IMR-90 (cell line): Measurements from ENCODE around the gene SURF2. TPM values are rescaled to one million over a fixed set of nuclear protein-coding genes. Genes with fewer than 3 reads are reported as not detected.

Source experiments
- ATAC-seq: fragments of 200-7000 bp; cut with Tn5 transposase; 2 replicates; pipeline ENCODE4 v1.9.1; 2020; ENCODE audit warnings: low read depth, mild to moderate bottlenecking, moderate library complexity
- BruUV-seq: library from RNA; stranded (reverse); fragments of 400-500 nt; replicated peaks from 2 replicates; lab custom pipeline; 2021; lab: Mats Ljungman, UMichigan
- CTCF ChIA-PET: fragments of 300-600 bp; formaldehyde crosslinking; extraction: SDS; loops from one replicate; lab custom pipeline; 2021; ENCODE audit warnings: antibody characterized with exemption; lab: Yijun Ruan, JAX
- POLR2A ChIA-PET: fragments of 300-600 bp; sonication (Branson Sonifier 250); formaldehyde crosslinking; loops from one replicate; lab custom pipeline; 2022; ENCODE audit warnings: antibody characterized with exemption; ENCODE audit not compliant: unreplicated experiment; lab: Charles Lee
- DNase-seq: peaks from one replicate; pipeline ENCODE4 v3.0.0; 2013
- H2AFZ ChIP-seq: replicated peaks from 2 replicates; pipeline ENCODE3; 2013; ENCODE audit warnings: low read length, mild to moderate bottlenecking; ENCODE audit not compliant: poor library complexity
- H2AK5ac ChIP-seq: 2 replicates; pipeline ENCODE4 v1.6.1; 2013; ENCODE audit warnings: low read depth, low read length, inconsistent platforms
- H2AK9ac ChIP-seq: replicated peaks from 2 replicates; pipeline ENCODE3; 2013; ENCODE audit warnings: mild to moderate bottlenecking, low read depth, low read length, moderate library complexity; ENCODE audit not compliant: poor library complexity
- H2BK120ac ChIP-seq: 2 replicates; pipeline ENCODE4 v1.6.1; 2013; ENCODE audit warnings: low read depth, low read length, inconsistent platforms
- H2BK15ac ChIP-seq: 3 replicates; pipeline ENCODE4 v1.6.1; 2013; ENCODE audit warnings: low read depth, low read length, inconsistent platforms
- H2BK20ac ChIP-seq: 2 replicates; pipeline ENCODE4 v1.6.1; 2013; ENCODE audit warnings: low read depth, mild to moderate bottlenecking, inconsistent platforms, low read length, moderate library complexity
- H2BK5ac ChIP-seq: 2 replicates; pipeline ENCODE4 v1.6.1; 2013; ENCODE audit warnings: mild to moderate bottlenecking, low read depth, low read length, inconsistent platforms; ENCODE audit not compliant: poor library complexity, severe bottlenecking
- H3K14ac ChIP-seq: replicated peaks from 2 replicates; pipeline ENCODE4 v1.6.1; 2013; ENCODE audit warnings: low read depth, low read length, inconsistent platforms
- H3K18ac ChIP-seq: 2 replicates; pipeline ENCODE4 v1.6.1; 2013; ENCODE audit warnings: low read depth, low read length, control low read depth
- H3K23ac ChIP-seq: 2 replicates; pipeline ENCODE4 v1.6.1; 2013; ENCODE audit warnings: low read depth, low read length, inconsistent platforms
- H3K27ac ChIP-seq: 2 replicates; pipeline ENCODE4 v1.5.1; 2013; ENCODE audit warnings: mild to moderate bottlenecking, control low read depth, low read length; ENCODE audit not compliant: insufficient read depth
- H3K27me3 ChIP-seq: 2 replicates; pipeline ENCODE4 v1.6.1; 2013; ENCODE audit warnings: low read length; ENCODE audit not compliant: control insufficient read depth, insufficient read depth
- H3K36me3 ChIP-seq: 2 replicates; pipeline ENCODE4 v1.6.1; 2013; ENCODE audit warnings: low read length, mixed read lengths; ENCODE audit not compliant: control insufficient read depth, insufficient read depth
- H3K4ac ChIP-seq: 2 replicates; pipeline ENCODE4 v1.6.1; 2013; ENCODE audit warnings: low read depth, low read length, inconsistent platforms
- H3K4me1 ChIP-seq: 2 replicates; pipeline ENCODE4 v1.6.1; 2013; ENCODE audit warnings: low read length, mixed read lengths; ENCODE audit not compliant: control insufficient read depth, insufficient read depth
- H3K4me2 ChIP-seq: 2 replicates; pipeline ENCODE4 v1.6.1; 2013; ENCODE audit warnings: low read depth, mild to moderate bottlenecking, control low read depth, low read length, moderate library complexity
- H3K4me3 ChIP-seq: 2 replicates; pipeline ENCODE4 v1.5.1; 2013; ENCODE audit warnings: low read depth, mild to moderate bottlenecking, control low read depth, low read length, moderate library complexity; ENCODE audit not compliant: insufficient read depth
- H3K56ac ChIP-seq: 2 replicates; pipeline ENCODE4 v1.6.1; 2013; ENCODE audit warnings: low read length, inconsistent platforms; ENCODE audit not compliant: insufficient read depth; ENCODE audit errors: extremely low read depth
- H3K79me1 ChIP-seq, 2 experiments: 2 replicates each; pipeline ENCODE4 v1.6.1; 2013; ENCODE audit warnings: low read length in 2 of 2, inconsistent platforms in 1 of 2, low read depth in 1 of 2
- H3K9ac ChIP-seq: 2 replicates; pipeline ENCODE4 v1.6.1; 2013; ENCODE audit warnings: low read depth, low read length, control low read depth
- H3K9me1 ChIP-seq: 2 replicates; pipeline ENCODE4 v1.6.1; 2013; ENCODE audit warnings: low read length, inconsistent platforms; ENCODE audit not compliant: insufficient read depth
- H3K9me3 ChIP-seq: 2 replicates; pipeline ENCODE4 v1.6.1; 2013; ENCODE audit warnings: low read length; ENCODE audit not compliant: control insufficient read depth, insufficient read depth
- H4K20me1 ChIP-seq: 2 replicates; pipeline ENCODE4 v1.6.1; 2013; ENCODE audit warnings: low read length, inconsistent platforms; ENCODE audit not compliant: insufficient read depth
- H4K5ac ChIP-seq: 2 replicates; pipeline ENCODE4 v1.6.1; 2013; ENCODE audit warnings: mild to moderate bottlenecking, low read depth, low read length, control low read depth
- H4K8ac ChIP-seq, 2 experiments: 2 replicates each; pipeline ENCODE4 v1.6.1; 2013; ENCODE audit warnings: low read depth in 2 of 2, low read length in 2 of 2, control low read depth in 1 of 2, inconsistent platforms in 1 of 2
- H4K91ac ChIP-seq: 2 replicates; pipeline ENCODE4 v1.6.1; 2013; ENCODE audit warnings: low read depth, low read length, inconsistent platforms; ENCODE audit not compliant: insufficient read depth
- BHLHE40 ChIP-seq: fragments of 150-350 bp; IDR thresholded peaks from 2 replicates; pipeline ENCODE4 v1.6.1; 2016; ENCODE audit warnings: mild to moderate bottlenecking, low read depth, low read length
- CEBPB ChIP-seq: IDR thresholded peaks from 2 replicates; pipeline ENCODE4 v1.6.1; 2012; ENCODE audit warnings: low read depth, low read length, improper control_type of control experiment
- CHD1 ChIP-seq: IDR thresholded peaks from 2 replicates; pipeline ENCODE4 v1.6.1; 2012; ENCODE audit warnings: low read depth, low read length, improper control_type of control experiment
- MAFK ChIP-seq: IDR thresholded peaks from 2 replicates; pipeline ENCODE4 v1.6.1; 2012; ENCODE audit warnings: low read depth, low read length, improper control_type of control experiment
- NFE2L2 ChIP-seq: fragments of 150-350 bp; IDR thresholded peaks from 2 replicates; pipeline ENCODE4 v1.6.1; 2016; ENCODE audit warnings: low read depth, mild to moderate bottlenecking, low read length
- RAD21 ChIP-seq: IDR thresholded peaks from 2 replicates; pipeline ENCODE4 v1.6.1; 2012; ENCODE audit warnings: low read length, improper control_type of control experiment
- RCOR1 ChIP-seq: IDR thresholded peaks from 2 replicates; pipeline ENCODE4 v1.6.1; 2012; ENCODE audit warnings: mild to moderate bottlenecking, low read length, improper control_type of control experiment; ENCODE audit not compliant: insufficient replicate concordance
- RFX5 ChIP-seq: IDR thresholded peaks from 2 replicates; pipeline ENCODE4 v1.8.0; 2012; ENCODE audit warnings: low read depth, mild to moderate bottlenecking, low read length, moderate library complexity
- WGBS, 2 experiments: methylation state at CpG; one replicate each; pipeline versions ENCODE4 v1.1.5 to v1.1.7; 2013; ENCODE audit warnings: missing lambda C conversion rate in 2 of 2; ENCODE audit not compliant: insufficient read length in 1 of 2; ENCODE audit errors: extremely low coverage in 2 of 2; 5-methylcytosine and 5-hydroxymethylcytosine counted together
- dilution Hi-C: fragments of 300-500 bp; cut with HindIII; formaldehyde crosslinking; loops from one replicate; pipeline ENCODE4 v1.14.3; 2018; ENCODE audit warnings: low sequenced_read_pairs; ENCODE audit not compliant: unreplicated experiment
- in situ Hi-C: fragments of 300-500 bp; cut with MboI; formaldehyde crosslinking; loops from 3 replicates; pipeline ENCODE4 v1.14.3; 2019; ENCODE audit warnings: low sequenced_read_pairs, inconsistent platforms, mixed read lengths
- intact Hi-C: fragments of 100-400 bp; cut with micrococcal nuclease; formaldehyde crosslinking; loops from 2 replicates; pipeline ENCODE4 v1.10.0; 2022
- polyA plus RNA-seq, 3 experiments: library from polyadenylated mRNA; depleted of rRNA; stranded (reverse); fragments of >200 nt; gene quantifications; 2 replicates each; pipeline ENCODE4 v1.2.3, GENCODE V29; 2012; ENCODE audit warnings: low replicate concordance in 1 of 3
- total RNA-seq: library from RNA; depleted of rRNA; stranded (reverse); fragments of >200 nt; gene quantifications from 2 replicates; pipeline ENCODE4 v1.2.3, GENCODE V29; 2012
- TF ChIP-seq, protein P1 (sequence below): fragments of 150-350 bp; IDR thresholded peaks from 2 replicates; pipeline ENCODE4 v1.6.1; 2016; ENCODE audit warnings: low read depth, mild to moderate bottlenecking, low read length, moderate library complexity, borderline replicate concordance
- TF ChIP-seq, protein P2 (sequence below): conservative IDR thresholded peaks from 2 replicates; pipeline ENCODE4 v1.5.1; 2012; ENCODE audit warnings: mild to moderate bottlenecking, low read depth, low read length, improper control_type of control experiment

The SURF2 gene
- total and polyA plus RNA-seq, 2 of the 4 experiments (the other 2 are of a cell fraction) = 9.9 to 16.3 TPM

DNA sequence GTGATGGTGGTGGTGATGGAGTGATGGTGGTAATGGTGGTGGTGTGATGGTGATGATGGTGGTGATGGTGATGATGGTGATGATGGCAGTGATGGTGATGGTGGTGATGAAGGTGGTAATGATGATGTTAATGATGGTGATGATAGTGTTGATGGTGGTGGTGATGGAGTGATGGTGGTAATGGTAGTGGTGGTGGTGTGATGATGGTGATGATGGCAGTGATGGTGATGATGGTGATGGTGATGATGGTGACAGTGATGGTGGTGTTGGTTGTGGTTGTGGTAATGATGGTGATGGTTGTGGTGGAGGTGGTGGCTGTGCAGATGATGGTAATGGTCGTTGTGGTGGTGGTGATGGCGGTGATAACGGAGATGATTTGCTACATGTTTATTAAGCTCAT, 27.1 kb downstream of the SURF2 start:
- dilution Hi-C loops = no loop called here
- no peak for ATAC-seq

More for the DNA sequence above, 27.1 kb downstream of the SURF2 start:
- no peak overlapping the region for H3K9ac ChIP-seq
- H3K4me1 ChIP-seq = no peaks in the 10 kb centered on the region
- no peak overlapping the region for H4K8ac ChIP-seq
- H2AK9ac ChIP-seq = peak overlapping the region; percentile 28
- no peaks in the 10 kb centered on the region for H3K27me3 ChIP-seq
- no peak overlapping the region for H2BK20ac ChIP-seq
- CTCF ChIA-PET = no interaction called here
- 90% methylated on average over 3 of the region's 3 CpGs; no CpG with 5 or more reads in 1 of the 2 experiments for WGBS, 2 experiments
- no peak overlapping the region for H3K4ac ChIP-seq
- no peaks in the 10 kb centered on the region for H3K9me3 ChIP-seq
- no TSS peak for BruUV-seq
- no peaks in the 10 kb centered on the region for H3K79me1 ChIP-seq
- no peak overlapping the region for H3K27ac ChIP-seq
- H2AK5ac ChIP-seq = no peak overlapping the region
- no peak overlapping the region for H3K23ac ChIP-seq
- intact Hi-C loops = no loop called here
- no peak overlapping the region for H3K14ac ChIP-seq
- POLR2A ChIA-PET = no interaction called here
- no peak overlapping the region for H4K5ac ChIP-seq
- H2BK5ac ChIP-seq = peak overlapping the region; percentile 81
- no peaks in the 10 kb centered on the region; the same call in 1 of the 2 replicates for H4K20me1 ChIP-seq
- no peak overlapping the region for H2BK120ac ChIP-seq
- no peak overlapping the region for H3K4me3 ChIP-seq
- no peak overlapping the region for H3K4me2 ChIP-seq
- in situ Hi-C loops = no loop called here
- no peak overlapping the region for H3K56ac ChIP-seq
- no peak for DNase-seq
- peak overlapping the region; percentile 21 for H2AFZ ChIP-seq
- H3K18ac ChIP-seq = no peak overlapping the region
- H3K9me1 ChIP-seq = no peaks in the 10 kb centered on the region
- no peaks in the 10 kb centered on the region for H3K36me3 ChIP-seq
- TF ChIP-seq, protein P1, sequence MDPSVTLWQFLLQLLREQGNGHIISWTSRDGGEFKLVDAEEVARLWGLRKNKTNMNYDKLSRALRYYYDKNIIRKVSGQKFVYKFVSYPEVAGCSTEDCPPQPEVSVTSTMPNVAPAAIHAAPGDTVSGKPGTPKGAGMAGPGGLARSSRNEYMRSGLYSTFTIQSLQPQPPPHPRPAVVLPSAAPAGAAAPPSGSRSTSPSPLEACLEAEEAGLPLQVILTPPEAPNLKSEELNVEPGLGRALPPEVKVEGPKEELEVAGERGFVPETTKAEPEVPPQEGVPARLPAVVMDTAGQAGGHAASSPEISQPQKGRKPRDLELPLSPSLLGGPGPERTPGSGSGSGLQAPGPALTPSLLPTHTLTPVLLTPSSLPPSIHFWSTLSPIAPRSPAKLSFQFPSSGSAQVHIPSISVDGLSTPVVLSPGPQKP = no peak
- no peak for TF ChIP-seq RFX5
- no peak for TF ChIP-seq RAD21
- no peak for TF ChIP-seq RCOR1
- TF ChIP-seq, protein P2, sequence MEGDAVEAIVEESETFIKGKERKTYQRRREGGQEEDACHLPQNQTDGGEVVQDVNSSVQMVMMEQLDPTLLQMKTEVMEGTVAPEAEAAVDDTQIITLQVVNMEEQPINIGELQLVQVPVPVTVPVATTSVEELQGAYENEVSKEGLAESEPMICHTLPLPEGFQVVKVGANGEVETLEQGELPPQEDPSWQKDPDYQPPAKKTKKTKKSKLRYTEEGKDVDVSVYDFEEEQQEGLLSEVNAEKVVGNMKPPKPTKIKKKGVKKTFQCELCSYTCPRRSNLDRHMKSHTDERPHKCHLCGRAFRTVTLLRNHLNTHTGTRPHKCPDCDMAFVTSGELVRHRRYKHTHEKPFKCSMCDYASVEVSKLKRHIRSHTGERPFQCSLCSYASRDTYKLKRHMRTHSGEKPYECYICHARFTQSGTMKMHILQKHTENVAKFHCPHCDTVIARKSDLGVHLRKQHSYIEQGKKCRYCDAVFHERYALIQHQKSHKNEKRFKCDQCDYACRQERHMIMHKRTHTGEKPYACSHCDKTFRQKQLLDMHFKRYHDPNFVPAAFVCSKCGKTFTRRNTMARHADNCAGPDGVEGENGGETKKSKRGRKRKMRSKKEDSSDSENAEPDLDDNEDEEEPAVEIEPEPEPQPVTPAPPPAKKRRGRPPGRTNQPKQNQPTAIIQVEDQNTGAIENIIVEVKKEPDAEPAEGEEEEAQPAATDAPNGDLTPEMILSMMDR = no peak
- no peak for TF ChIP-seq BHLHE40
- TF ChIP-seq NFE2L2 = no peak
- no peak for TF ChIP-seq MAFK
- no peak for TF ChIP-seq CEBPB
- TF ChIP-seq CHD1 = no peak
- no peak overlapping the region for H4K91ac ChIP-seq
- no peak overlapping the region for H2BK15ac ChIP-seq
